SK-N-SH (cell line): ENCODE results near the gene CSNK1G2. TPM values are rescaled to one million over a fixed set of nuclear protein-coding genes. Genes with fewer than 3 reads are reported as not detected.
A peak's percentile ranks its signal among the peaks of the same experiment; 100 is the strongest.

Experiments used
- CTCF ChIA-PET: fragments of 300-600, 350-600 bp; formaldehyde crosslinking; extraction: SDS; loops from one replicate; lab custom pipeline; 2021; lab: Yijun Ruan, JAX
- POLR2A ChIA-PET: fragments of 350-600 bp; sonication (Branson Sonifier 250); formaldehyde crosslinking; extraction: SDS; loops from one replicate; lab custom pipeline; 2020; ENCODE audit warnings: antibody characterized with exemption, inconsistent platforms; lab: Yijun Ruan, JAX
- DNase-seq: peaks from one replicate; pipeline ENCODE4 v3.0.0; 2012
- H2AFZ ChIP-seq: fragments of 200-600 bp; sonication (generic); 2 replicates; pipeline ENCODE4 v1.8.1; 2016; ENCODE audit warnings: antibody characterized with exemption, mild to moderate bottlenecking, low read depth
- H3F3A ChIP-seq: fragments of 200-600 bp; sonication (generic); replicated peaks from 2 replicates; pipeline ENCODE3; 2016; ENCODE audit warnings: antibody characterized with exemption, mild to moderate bottlenecking; ENCODE audit not compliant: insufficient read depth
- H3K27ac ChIP-seq, 2 experiments: fragments of 200-500 bp in 1 of 2; fragments of 200-600 bp in 1 of 2; sonication (Bioruptor generic) in 1 of 2; sonication (generic), shearing (Covaris generic) in 1 of 2; 2 replicates each; pipeline versions ENCODE4 v1.5.1 to v1.6.1; 2014 to 2016; ENCODE audit warnings: low read depth in 2 of 2, inconsistent platforms in 1 of 2, low read length in 1 of 2, mild to moderate bottlenecking in 1 of 2, mixed read lengths in 1 of 2
- H3K27me3 ChIP-seq: fragments of 200-600 bp; sonication (generic), shearing (Covaris generic); 2 replicates; pipeline ENCODE4 v1.6.1; 2016; ENCODE audit warnings: mixed run types; ENCODE audit not compliant: insufficient read depth
- H3K36me3 ChIP-seq, 2 experiments: fragments of 200-500 bp in 1 of 2; fragments of 200-600 bp in 1 of 2; sonication (Bioruptor generic) in 1 of 2; sonication (generic) in 1 of 2; replicated peaks in 1 of 2; 2 replicates each; pipeline versions ENCODE3 to v1.5.1; 2014 to 2016; ENCODE audit warnings: low read length in 1 of 2, mild to moderate bottlenecking in 1 of 2; ENCODE audit not compliant: insufficient read depth in 2 of 2, control insufficient read depth in 1 of 2
- H3K4me1 ChIP-seq, 2 experiments: fragments of 200-500 bp in 1 of 2; fragments of 200-600 bp in 1 of 2; sonication (Bioruptor generic) in 1 of 2; sonication (generic), shearing (Covaris generic) in 1 of 2; 2 replicates each; pipeline versions ENCODE4 v1.5.1 to v1.6.1; 2014 to 2016; ENCODE audit warnings: low read depth in 1 of 2, low read length in 1 of 2, mixed run types in 1 of 2; ENCODE audit not compliant: insufficient read depth in 2 of 2, control insufficient read depth in 1 of 2
- H3K4me2 ChIP-seq: fragments of 200-600 bp; sonication (generic), shearing (Covaris generic); 2 replicates; pipeline ENCODE4 v1.6.1; 2017; ENCODE audit warnings: mixed run types
- H3K4me3 ChIP-seq, 2 experiments: fragments of 200-500 bp in 1 of 2; fragments of 200-600 bp in 1 of 2; sonication (Bioruptor generic) in 1 of 2; sonication (generic), shearing (Covaris generic) in 1 of 2; 2 replicates each; pipeline versions ENCODE4 v1.5.1 to v1.8.1; 2014 to 2016; ENCODE audit warnings: low read depth in 2 of 2, inconsistent platforms in 1 of 2, low read length in 1 of 2, mild to moderate bottlenecking in 1 of 2, mixed read lengths in 1 of 2, moderate library complexity in 1 of 2
- H3K79me2 ChIP-seq: fragments of 200-600 bp; sonication (generic); 2 replicates; pipeline ENCODE4 v1.8.1; 2017; ENCODE audit warnings: mild to moderate bottlenecking; ENCODE audit not compliant: insufficient read depth
- H3K9ac ChIP-seq: fragments of 200-600 bp; sonication (generic); 2 replicates; pipeline ENCODE4 v1.6.1; 2017; ENCODE audit warnings: mixed run types
- H3K9me2 ChIP-seq: fragments of 200-600 bp; sonication (generic); 2 replicates; pipeline ENCODE4 v1.6.1; 2017; ENCODE audit warnings: mixed run types
- H3K9me3 ChIP-seq: fragments of 200-600 bp; sonication (generic); 2 replicates; pipeline ENCODE4 v1.6.1; 2017; ENCODE audit warnings: mixed run types, mild to moderate bottlenecking, moderate library complexity
- H4K20me1 ChIP-seq: fragments of 200-600 bp; sonication (generic); 2 replicates; pipeline ENCODE4 v1.6.1; 2017; ENCODE audit warnings: mild to moderate bottlenecking, mixed run types; ENCODE audit not compliant: insufficient read depth
- FOXJ3 ChIP-seq: sonication (generic); formaldehyde crosslinking; IDR thresholded peaks from 2 replicates; pipeline ENCODE4 v1.5.1; 2020; ENCODE audit warnings: mild to moderate bottlenecking, missing genetic modification reagents
- JUND ChIP-seq: IDR thresholded peaks from 2 replicates; pipeline ENCODE4 v1.4.0; 2012
- MEF2A ChIP-seq: IDR thresholded peaks from 2 replicates; pipeline ENCODE4 v1.4.0; 2012; ENCODE audit warnings: low read depth, borderline replicate concordance
- NRF1 ChIP-seq: IDR thresholded peaks from 2 replicates; pipeline ENCODE4 v1.6.1; 2012; ENCODE audit warnings: low read depth, mild to moderate bottlenecking, low read length
- POLR2AphosphoS5 ChIP-seq: IDR thresholded peaks from 2 replicates; pipeline ENCODE4 v1.6.1; 2012; ENCODE audit warnings: low read depth, low read length
- RAD21 ChIP-seq: IDR thresholded peaks from 2 replicates; pipeline ENCODE4 v1.6.1; 2012; ENCODE audit warnings: mild to moderate bottlenecking, low read length
- RXRA ChIP-seq: IDR thresholded peaks from 2 replicates; pipeline ENCODE4 v1.4.0; 2012; ENCODE audit warnings: low read depth, mild to moderate bottlenecking, borderline replicate concordance
- SIN3A ChIP-seq: IDR thresholded peaks from 2 replicates; pipeline ENCODE4 v1.6.1; 2012; ENCODE audit warnings: low read depth, mild to moderate bottlenecking, low read length, moderate library complexity, borderline replicate concordance
- SMC3 ChIP-seq: IDR thresholded peaks from 2 replicates; pipeline ENCODE4 v1.6.1; 2012; ENCODE audit warnings: low read depth, low read length, improper control_type of control experiment
- TCF12 ChIP-seq: IDR thresholded peaks from 2 replicates; pipeline ENCODE4 v1.4.0; 2012
- YY1 ChIP-seq: IDR thresholded peaks from 2 replicates; pipeline ENCODE4 v1.4.0; 2012; ENCODE audit warnings: low read depth, mild to moderate bottlenecking
- WGBS: methylation state at CpG from one replicate; pipeline ENCODE4 v1.1.6; 2017; ENCODE audit warnings: low lambda C conversion rate; 5-methylcytosine and 5-hydroxymethylcytosine counted together
- polyA plus RNA-seq, 3 experiments: library from polyadenylated mRNA; depleted of rRNA; stranded (reverse); fragments of >200 nt; gene quantifications; 2 replicates each; pipeline ENCODE4 v1.2.3, GENCODE V29; 2012

Gene CSNK1G2
- polyA plus RNA-seq, 1 of the 3 experiments (the other 2 are of a cell fraction): 79.4 TPM

DNA sequence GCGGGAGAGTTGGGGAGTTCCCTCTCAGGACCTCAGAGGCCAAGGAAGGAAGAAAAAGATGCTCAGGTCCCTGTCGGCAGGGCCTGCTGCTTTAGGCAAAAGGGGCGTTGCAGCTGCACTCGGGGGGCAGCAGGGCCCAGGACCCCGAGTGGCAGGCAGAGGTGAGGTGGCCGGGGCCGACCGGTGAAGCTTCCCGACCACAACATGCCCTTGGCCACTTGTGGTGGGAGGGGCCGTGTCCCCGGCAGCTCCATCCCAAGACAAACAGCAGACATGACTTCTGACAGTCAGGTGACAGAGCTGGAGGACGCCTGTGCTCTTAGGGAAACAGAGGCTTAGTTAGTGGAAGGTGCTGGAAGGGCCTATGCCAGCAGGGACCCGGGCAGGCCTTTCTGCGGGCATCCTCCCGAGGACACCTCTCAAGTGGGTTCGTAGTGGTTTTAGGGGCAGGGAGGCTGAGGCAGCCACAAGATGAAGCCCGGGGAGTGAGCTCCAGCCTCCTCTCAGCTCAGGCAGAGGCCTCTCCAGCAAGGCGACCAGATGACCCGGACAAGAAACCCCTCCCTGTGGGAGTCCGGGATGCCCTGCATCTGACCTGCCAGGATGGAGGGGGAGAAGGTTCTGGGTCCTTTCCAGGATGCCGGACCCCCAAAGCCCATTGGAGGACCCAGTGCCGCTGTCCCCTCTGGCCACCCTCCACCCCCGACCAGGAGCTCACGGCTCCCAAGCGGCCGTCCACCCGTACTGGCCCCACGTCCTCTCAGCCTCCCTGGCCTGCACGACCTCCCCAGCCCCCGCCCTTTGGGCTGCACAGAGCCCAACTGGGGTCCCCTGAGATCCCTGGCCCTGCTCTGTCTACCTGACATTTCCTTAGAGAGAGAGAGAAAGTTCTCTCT, 50.3 kb downstream of the CSNK1G2 start:
- CTCF ChIA-PET: no interaction called here
- H3K4me3 ChIP-seq: no peak overlapping the region

DNA sequence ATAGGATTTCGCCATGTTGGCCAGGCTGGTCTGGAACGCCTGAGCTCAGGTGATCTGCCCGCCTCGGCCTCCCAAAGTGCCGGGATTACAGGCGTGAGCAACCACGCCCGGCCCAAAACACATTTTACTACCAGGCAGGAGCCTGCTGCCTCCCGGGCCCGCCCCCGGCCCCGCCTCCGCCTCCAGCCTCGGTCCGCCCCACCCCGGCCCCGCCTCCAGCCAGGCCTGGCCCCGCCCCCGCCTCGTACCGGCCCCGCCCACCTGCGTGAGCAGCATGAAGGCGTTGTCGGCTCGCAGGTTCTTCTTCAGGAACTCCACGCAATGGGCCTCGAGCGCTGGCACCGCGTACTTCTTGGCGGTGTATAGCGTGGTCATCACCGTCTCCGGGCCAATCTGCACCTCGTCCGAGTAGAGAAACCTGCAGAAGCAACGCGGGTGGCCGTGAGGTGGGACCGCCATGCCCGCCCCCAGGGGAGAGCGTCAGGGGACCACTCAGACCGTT, 51.8 kb downstream of the CSNK1G2 start:
- H3K4me2 ChIP-seq: no peak overlapping the region
- H3K79me2 ChIP-seq: no peaks in the 10 kb centered on the region
- H3K9me2 ChIP-seq: no peaks in the 10 kb centered on the region
- H3K27ac ChIP-seq: no peak overlapping the region
- no peaks in the 10 kb centered on the region for H3K4me1 ChIP-seq
- peaks cover 36 to 39% of the 10 kb centered on the region in 2 experiments for H3K36me3 ChIP-seq
- H2AFZ ChIP-seq: no peak overlapping the region
- CTCF ChIA-PET: interaction anchor here (0.8 kb wide), 1 partner anchor 77 kb away, joined by 3 read pairs; no protein-coding TSS in a partner anchor
- peaks cover 17% of the 10 kb centered on the region for H3F3A ChIP-seq
- TF ChIP-seq RAD21 (no peak), SMC3 (no peak), FOXJ3 (CRISPR knock-in tag) (no peak), NRF1 (no peak), JUND (no peak), TCF12 (no peak), YY1 (no peak), MEF2A (no peak), POLR2AphosphoS5 (no peak), SIN3A (no peak)
- H3K9ac ChIP-seq: no peak overlapping the region
- peak; percentile 93 for DNase-seq
- H3K9me3 ChIP-seq: no peaks in the 10 kb centered on the region
- peaks cover 6% of the 10 kb centered on the region; the same call in 1 of the 2 replicates for H4K20me1 ChIP-seq
- WGBS: 95% methylated on average over 26 of the region's 44 CpGs
- no peaks in the 10 kb centered on the region for H3K27me3 ChIP-seq
- POLR2A ChIA-PET: no interaction called here
- H3K4me3 ChIP-seq: no peak overlapping the region

More for the DNA sequence above, 50.3 kb downstream of the CSNK1G2 start:
- POLR2A ChIA-PET: no interaction called here
- H3K79me2 ChIP-seq: no peaks in the 10 kb centered on the region
- peaks cover 20% of the 10 kb centered on the region for H3F3A ChIP-seq
- 0 out of 2 replicates have a peak, but pooled peaks cover 6% of the 10 kb centered on the region for H4K20me1 ChIP-seq
- H2AFZ ChIP-seq: no peak overlapping the region
- H3K9me3 ChIP-seq: no peaks in the 10 kb centered on the region
- no peaks in the 10 kb centered on the region for H3K9me2 ChIP-seq
- 87% methylated on average over 22 of the region's 30 CpGs for WGBS
- no peaks in the 10 kb centered on the region for H3K27me3 ChIP-seq
- no peak overlapping the region for H3K4me2 ChIP-seq
- no peaks in the 10 kb centered on the region for H3K4me1 ChIP-seq
- H3K36me3 ChIP-seq: peaks cover 28 to 45% of the 10 kb centered on the region in 2 experiments
- no peak; the same call in 1 of the 2 replicates for TF ChIP-seq JUND
- no peak for TF ChIP-seq RXRA
- no peak overlapping the region for H3K27ac ChIP-seq
- DNase-seq: no peak
- no peak overlapping the region for H3K9ac ChIP-seq
